ENCODE results near the gene LDB2.
"Not testable (repeated sequence)": the region's sequence is repeated elsewhere in the genome, so short reads cannot be mapped to it uniquely, and the experiment has no call there.

Gene LDB2

DNA sequence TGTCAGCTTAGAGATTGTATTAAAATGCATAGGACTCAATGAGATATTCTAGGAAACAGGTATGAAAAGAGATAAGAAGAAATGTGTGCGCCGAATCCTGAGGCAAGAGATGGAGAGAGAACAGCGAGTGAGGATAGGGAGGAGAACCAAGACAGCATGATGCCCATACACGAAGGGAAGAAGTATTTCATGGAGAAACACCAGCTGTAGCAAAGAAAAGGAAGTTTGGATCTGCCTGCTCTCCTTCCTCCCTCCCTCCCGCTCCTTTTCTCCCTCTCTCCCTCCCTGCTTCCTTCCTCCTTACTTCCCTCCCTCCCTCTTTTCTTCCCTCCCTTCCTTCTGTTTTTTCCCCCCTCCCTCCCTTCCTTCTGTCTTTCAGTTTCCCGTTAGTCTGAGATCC is 353.6 kb downstream of the LDB2 start:
- no peak for DNase-seq (ENCODE audit: low spot score)

DNA sequence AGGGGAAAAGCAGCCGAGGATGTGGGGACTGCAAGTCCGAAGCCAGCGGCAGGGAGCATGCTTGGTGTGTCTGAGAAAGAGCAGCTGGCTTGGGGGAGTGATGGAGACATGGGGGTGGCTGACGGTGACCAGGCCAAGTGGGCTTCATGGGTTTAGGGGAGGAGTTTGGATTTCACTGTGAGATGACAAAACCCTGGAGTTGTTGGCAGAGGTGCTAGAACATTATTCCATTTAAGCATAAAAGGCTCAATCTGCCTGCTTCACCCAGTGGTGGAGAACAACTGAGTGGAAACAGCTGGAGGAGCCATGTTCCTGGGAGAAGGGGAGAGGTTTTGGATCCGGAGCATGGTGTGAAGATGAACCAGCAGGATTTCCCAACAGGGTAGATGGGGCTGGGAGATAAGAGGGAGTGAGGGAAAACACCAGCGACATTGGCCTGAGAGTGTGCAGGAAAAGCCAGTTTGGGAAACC is 354.2 kb downstream of the LDB2 start:
- no peak for DNase-seq (ENCODE audit: low spot score)

DNA sequence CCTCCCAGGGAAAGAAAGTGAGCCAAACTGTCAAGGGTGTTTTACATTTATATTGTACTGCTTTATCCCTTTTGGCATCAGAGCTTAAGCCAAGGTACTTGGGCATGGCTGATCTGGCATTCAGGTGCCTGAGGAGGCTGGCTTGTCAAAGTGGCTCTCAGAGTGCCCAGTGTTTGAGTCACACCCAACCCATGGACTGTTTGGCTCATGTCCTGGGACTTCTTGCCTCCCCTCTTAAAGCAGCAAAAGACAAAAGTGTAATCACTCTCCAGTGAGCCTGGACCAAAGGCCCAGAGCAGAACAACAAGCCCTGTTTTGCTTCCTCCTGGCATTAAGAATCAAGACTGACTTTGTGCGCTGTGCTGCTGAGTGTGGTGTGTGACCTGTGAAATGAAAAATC is 360.5 kb downstream of the LDB2 start:
- no peak for DNase-seq (ENCODE audit: low spot score)

GRCh38 chr4:16532240-16532970 is 366.0 kb downstream of the LDB2 start:
- DNase-seq (ENCODE audit: low spot score): no peak

GRCh38 chr4:16530688-16531635 is 367.5 kb downstream of the LDB2 start:
- no peak for DNase-seq (ENCODE audit: low spot score)

GRCh38 chr4:16524911-16525554 is 373.4 kb downstream of the LDB2 start:
- no peak for DNase-seq (ENCODE audit: low spot score)

DNA sequence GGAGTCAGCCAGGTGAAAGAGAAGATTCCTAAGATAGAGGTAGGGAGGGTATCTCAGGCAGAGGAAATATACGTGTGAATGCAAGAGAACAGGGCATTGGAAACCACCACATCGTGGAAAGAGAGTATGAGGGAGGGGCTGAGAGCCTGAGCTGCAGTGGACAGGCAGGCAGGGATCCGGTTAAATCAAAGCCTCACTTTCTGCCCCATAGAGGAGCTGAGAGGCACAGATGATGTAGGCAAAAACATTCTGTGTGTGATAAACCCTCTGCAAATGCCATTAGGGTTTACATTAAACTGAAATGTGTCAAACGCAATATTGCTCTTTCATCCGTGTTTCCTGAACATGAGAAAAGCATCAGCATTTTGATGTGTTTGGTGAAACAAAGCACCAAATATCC is 374.0 kb downstream of the LDB2 start:
- DNase-seq (ENCODE audit: low spot score): no peak

DNA sequence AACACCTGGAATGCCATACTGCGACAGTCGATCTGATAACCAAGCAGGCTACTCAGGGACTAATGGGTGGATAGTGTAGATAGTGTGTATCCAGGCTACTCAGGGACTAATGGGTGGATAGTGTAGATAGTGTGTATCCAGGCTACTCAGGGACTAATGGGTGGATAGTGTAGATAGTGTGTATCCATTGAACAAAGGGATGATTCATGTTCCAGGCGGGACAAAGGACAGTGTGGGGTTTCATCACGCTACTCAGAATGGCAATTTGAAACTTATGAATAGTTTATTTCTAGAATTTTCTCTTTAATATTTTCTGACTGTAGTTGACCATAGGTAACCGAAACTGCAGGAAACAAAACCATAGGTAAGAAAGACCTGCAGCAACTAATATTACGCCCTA is 374.9 kb downstream of the LDB2 start:
- not testable (repeated sequence) for DNase-seq (ENCODE audit: low spot score)

- no peak for DNase-seq (ENCODE audit: low spot score)
Measured at GRCh38 chr4:16521156-16521915, 377.1 kb downstream of the LDB2 start.

- peak; percentile 11 for DNase-seq (ENCODE audit: low spot score)
Measured at GRCh38 chr4:16516796-16517439, 381.5 kb downstream of the LDB2 start.

GRCh38 chr4:16513876-16514275 is 384.6 kb downstream of the LDB2 start:
- DNase-seq (ENCODE audit: low spot score): no peak

DNA sequence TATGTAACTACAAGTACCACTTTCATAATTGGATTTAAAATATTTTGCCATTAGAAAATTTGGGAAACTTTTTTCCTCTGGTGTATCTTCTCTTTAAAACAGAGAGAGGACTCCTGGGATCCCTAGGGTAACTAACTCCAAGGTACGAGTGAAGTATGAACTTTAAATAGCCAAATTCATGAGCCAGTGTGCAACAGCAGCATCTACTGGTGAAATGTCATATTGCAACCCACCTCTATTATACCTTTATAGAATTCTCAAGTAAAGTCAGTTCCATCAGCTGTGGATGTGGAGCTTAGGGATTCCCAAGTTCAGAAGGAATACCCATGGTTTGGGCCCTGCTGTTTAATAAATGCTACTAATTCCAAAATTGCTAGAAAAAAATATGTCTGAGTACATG is 389.5 kb downstream of the LDB2 start:
- DNase-seq (ENCODE audit: low spot score): no peak

- DNase-seq (ENCODE audit: low spot score): no peak
Measured at GRCh38 chr4:16505726-16506125, 392.7 kb downstream of the LDB2 start.

DNA sequence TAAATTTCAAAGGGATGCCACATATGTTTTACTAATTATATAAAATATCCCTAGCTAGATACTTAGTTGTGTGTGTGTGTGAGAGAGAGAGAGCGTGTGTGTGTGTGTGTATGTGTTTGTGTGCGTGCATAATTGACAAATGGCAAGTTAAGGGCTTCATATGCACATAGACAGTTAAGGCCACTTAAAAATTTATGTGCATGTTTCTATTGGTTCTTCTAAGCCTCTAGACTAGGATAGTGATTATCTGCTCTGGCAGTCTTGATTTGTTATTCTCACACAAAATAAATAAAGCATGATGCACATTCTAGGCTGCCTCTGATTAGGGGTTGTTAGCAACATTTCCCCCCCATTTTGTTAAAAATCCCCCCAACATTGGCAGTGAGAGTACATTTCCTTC is 393.2 kb downstream of the LDB2 start:
- DNase-seq (ENCODE audit: low spot score): no peak

DNA sequence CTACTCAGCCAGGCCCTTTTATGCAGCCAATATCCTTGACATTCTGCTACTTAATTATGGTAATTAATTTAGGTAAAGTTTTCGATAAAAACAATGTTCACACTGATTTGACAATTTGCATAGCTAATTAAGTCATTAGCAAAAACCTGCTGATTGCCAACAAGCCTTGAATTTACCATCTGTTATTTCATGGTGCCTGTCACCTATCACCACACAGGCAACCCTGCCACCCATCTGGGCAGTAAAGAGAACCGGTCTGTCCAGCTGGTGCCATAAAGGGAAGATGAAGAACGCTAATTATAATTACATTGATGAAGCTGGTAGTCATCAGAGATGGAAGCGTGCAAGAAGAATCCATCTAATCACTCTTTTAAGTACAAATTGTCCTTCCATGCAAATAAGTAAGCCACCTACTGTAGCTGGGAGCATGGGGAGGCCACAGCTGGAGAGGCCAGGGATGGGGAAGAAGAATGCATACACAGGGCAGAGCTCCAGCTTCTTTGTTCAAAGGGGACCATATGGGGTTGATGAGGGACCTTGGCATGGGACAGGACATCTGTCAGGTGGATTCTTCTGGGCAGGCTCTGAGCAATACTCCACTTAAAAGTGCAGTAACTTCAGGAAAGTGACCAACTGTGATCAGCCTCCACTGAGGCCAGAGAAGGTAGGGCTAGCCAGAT is 394.9 kb downstream of the LDB2 start:
- no peak for DNase-seq (ENCODE audit: low spot score)

DNA sequence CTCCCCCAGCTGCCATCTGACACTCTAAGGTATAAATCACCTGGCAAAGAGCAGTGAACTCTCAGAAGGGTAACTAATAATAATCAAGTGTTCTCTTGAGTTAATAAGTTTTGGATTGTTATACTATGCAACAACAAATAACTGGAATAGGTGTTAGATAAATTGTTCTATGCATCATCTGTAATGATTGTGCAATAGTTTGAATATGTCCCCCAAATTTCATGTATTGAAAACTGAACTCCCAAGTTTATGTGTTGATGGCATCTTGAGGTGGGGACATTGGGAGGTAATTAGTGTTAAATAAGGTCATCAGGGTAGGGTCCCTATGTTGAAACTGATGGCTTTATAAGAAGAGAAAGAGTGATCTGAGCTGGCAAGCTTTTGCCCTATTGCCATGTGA is 399.5 kb downstream of the LDB2 start:
- DNase-seq (ENCODE audit: low spot score): no peak

DNA sequence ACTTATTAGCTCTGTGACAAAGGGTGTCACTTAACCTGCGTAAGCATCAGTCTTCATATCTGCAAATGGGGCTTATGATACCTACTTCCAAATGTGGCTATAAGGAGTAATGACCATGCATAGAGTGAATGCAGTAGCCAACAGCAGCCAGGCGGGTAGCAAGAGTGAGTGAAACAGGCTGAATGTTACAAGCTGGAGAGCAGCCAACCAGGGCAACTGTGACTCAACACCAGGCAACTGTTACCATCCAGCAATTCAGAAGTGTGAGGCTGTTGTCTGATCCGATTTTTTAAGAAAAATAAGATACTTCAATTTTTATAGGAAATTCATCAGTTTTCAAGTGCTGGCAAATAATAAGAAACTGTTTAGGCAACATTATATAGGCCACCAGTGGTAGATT is 401.9 kb downstream of the LDB2 start:
- DNase-seq (ENCODE audit: low spot score): no peak

GRCh38 chr4:16492872-16493271 is 405.6 kb downstream of the LDB2 start:
- no peak for DNase-seq (ENCODE audit: low spot score)

GRCh38 chr4:16489226-16489625 is 409.2 kb downstream of the LDB2 start:
- no peak for DNase-seq (ENCODE audit: low spot score)

- DNase-seq (ENCODE audit: low spot score): no peak
Measured at GRCh38 chr4:16488084-16488483, 410.4 kb downstream of the LDB2 start.

GRCh38 chr4:16484711-16485110 is 413.7 kb downstream of the LDB2 start:
- no peak for DNase-seq (ENCODE audit: low spot score)

Measured in SW480 (cell line).